ENCODE results near the gene INTU.

Gene INTU

DNA sequence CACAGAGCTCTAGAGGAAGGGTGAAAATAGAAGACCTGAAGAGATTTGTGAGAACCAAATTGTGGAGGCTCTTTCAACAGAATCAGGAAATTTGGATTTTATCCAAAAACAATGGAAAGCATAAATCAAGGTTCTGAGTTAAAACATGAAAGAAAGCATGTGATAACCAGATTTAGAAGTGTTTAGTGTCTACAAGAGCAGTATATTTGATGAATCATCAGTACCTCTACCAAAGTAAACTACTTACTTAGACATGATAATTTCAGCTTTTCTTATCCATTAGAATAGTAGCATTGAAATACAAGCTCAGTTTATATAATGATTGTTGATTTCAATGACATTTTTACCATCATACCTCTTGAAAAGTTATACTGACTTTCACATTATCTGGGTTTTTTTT is 25.9 kb upstream of the INTU start:
- Histone ChIP-seq H4K20me1 (ENCODE audit: insufficient read depth, low read length) (no peaks in the 10 kb centered on the region), H2AFZ (ENCODE audit: low read length) (no peak overlapping the region), H3K27me3 (replicated peaks; ENCODE audit: insufficient read depth, low read length) (no peaks in the 10 kb centered on the region), H3F3A (ENCODE audit: insufficient read depth, low read length) (no peaks in the 10 kb centered on the region), H3K36me3 (replicated peaks; ENCODE audit: insufficient read depth, low read length) (no peaks in the 10 kb centered on the region), H3K79me2 (ENCODE audit: low read length) (no peaks in the 10 kb centered on the region), H3K4me1 (ENCODE audit: low read length) (no peaks in the 10 kb centered on the region), H3K9me2 (replicated peaks; ENCODE audit: insufficient read depth, low read length) (no peaks in the 10 kb centered on the region), H3K9me3 (replicated peaks; ENCODE audit: insufficient read depth, low read length) (no peaks in the 10 kb centered on the region), H3K9ac (ENCODE audit: low read length) (no peak overlapping the region), H3K27ac (ENCODE audit: low read length) (no peak overlapping the region), H3K4me2 (ENCODE audit: low read depth, low read length) (no peak overlapping the region), H3K4me3 (ENCODE audit: low read length) (no peak overlapping the region)
- TF ChIP-seq, protein P1, sequence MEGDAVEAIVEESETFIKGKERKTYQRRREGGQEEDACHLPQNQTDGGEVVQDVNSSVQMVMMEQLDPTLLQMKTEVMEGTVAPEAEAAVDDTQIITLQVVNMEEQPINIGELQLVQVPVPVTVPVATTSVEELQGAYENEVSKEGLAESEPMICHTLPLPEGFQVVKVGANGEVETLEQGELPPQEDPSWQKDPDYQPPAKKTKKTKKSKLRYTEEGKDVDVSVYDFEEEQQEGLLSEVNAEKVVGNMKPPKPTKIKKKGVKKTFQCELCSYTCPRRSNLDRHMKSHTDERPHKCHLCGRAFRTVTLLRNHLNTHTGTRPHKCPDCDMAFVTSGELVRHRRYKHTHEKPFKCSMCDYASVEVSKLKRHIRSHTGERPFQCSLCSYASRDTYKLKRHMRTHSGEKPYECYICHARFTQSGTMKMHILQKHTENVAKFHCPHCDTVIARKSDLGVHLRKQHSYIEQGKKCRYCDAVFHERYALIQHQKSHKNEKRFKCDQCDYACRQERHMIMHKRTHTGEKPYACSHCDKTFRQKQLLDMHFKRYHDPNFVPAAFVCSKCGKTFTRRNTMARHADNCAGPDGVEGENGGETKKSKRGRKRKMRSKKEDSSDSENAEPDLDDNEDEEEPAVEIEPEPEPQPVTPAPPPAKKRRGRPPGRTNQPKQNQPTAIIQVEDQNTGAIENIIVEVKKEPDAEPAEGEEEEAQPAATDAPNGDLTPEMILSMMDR (IDR thresholded peaks at IDR 0.05; ENCODE audit: low read length), result no peak
- TF ChIP-seq EZH2 (optimal IDR thresholded peaks at IDR 0.05; ENCODE audit: low read depth, low read length), result no peak
- no peak for TF ChIP-seq EZH2phosphoT487 (IDR thresholded peaks at IDR 0.05; ENCODE audit: low read length)
- DNase-seq, result no peak

DNA sequence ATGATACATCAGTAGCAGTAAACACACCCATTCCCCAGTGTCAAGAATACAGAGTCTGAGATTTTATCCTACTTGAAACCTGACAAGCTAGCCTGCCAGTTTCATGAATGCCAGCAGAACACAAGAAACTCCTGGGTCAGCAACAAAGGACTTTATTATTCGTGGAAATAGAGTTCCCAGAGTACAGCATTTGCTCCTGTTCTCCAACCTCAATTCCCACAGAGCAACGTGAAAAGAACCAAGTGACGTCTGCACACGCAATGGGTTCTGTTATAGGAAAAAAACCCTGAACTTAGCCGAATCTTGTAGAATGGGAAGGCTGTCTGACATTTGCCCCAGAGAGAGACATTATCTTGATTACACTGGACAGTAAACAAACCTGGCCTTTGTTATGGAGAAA is 23.3 kb upstream of the INTU start:
- no peak overlapping the region for H2AFZ ChIP-seq (ENCODE audit: low read length)
- DNase-seq, result no peak

DNA sequence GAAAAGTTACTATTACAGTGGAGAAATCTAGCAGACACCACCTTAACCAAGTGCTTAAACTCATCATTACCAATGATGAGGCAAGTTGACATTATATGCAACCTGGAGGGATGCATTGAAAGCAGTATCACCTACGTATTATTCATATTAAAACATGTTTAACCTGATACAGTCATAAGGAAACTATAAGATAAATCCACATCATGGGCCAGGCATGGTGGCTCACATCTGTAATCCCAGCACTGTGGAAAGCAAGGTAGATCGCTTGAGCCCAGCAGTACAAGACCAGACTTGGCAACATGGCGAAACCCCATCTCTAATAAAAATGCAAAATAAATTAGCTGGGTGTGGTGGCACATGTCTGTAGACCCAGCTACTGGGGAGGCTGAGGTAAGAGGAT is 22.3 kb upstream of the INTU start:
- Histone ChIP-seq H3K9me2 (replicated peaks; ENCODE audit: insufficient read depth, low read length) (no peaks in the 10 kb centered on the region), H2AFZ (ENCODE audit: low read length) (no peak overlapping the region), H3K9me3 (replicated peaks; ENCODE audit: insufficient read depth, low read length) (no peaks in the 10 kb centered on the region), H3K4me1 (ENCODE audit: low read length) (no peaks in the 10 kb centered on the region), H3K36me3 (replicated peaks; ENCODE audit: insufficient read depth, low read length) (no peaks in the 10 kb centered on the region), H3K4me2 (ENCODE audit: low read depth, low read length) (no peak overlapping the region), H3F3A (ENCODE audit: insufficient read depth, low read length) (no peaks in the 10 kb centered on the region), H3K79me2 (ENCODE audit: low read length) (no peaks in the 10 kb centered on the region), H3K9ac (ENCODE audit: low read length) (no peak overlapping the region), H4K20me1 (ENCODE audit: insufficient read depth, low read length) (no peaks in the 10 kb centered on the region), H3K27ac (ENCODE audit: low read length) (no peak overlapping the region), H3K27me3 (replicated peaks; ENCODE audit: insufficient read depth, low read length) (no peaks in the 10 kb centered on the region), H3K4me3 (ENCODE audit: low read length) (no peak overlapping the region)
- TF ChIP-seq EZH2phosphoT487 (IDR thresholded peaks at IDR 0.05; ENCODE audit: low read length) (no peak), EZH2 (optimal IDR thresholded peaks at IDR 0.05; ENCODE audit: low read depth, low read length) (no peak)
- TF ChIP-seq, protein P1 (IDR thresholded peaks at IDR 0.05; ENCODE audit: low read length), result no peak
- DNase-seq, result no peak

More for the DNA sequence above, 23.3 kb upstream of the INTU start:
- H3K36me3 ChIP-seq (replicated peaks; ENCODE audit: insufficient read depth, low read length), result no peaks in the 10 kb centered on the region
- TF ChIP-seq EZH2phosphoT487 (IDR thresholded peaks at IDR 0.05; ENCODE audit: low read length) (no peak), EZH2 (optimal IDR thresholded peaks at IDR 0.05; ENCODE audit: low read depth, low read length) (no peak)
- TF ChIP-seq, protein P1 (IDR thresholded peaks at IDR 0.05; ENCODE audit: low read length), result no peak
- H3K9me2 ChIP-seq (replicated peaks; ENCODE audit: insufficient read depth, low read length), result no peaks in the 10 kb centered on the region
- no peaks in the 10 kb centered on the region for H4K20me1 ChIP-seq (ENCODE audit: insufficient read depth, low read length)
- H3K27me3 ChIP-seq (replicated peaks; ENCODE audit: insufficient read depth, low read length), result no peaks in the 10 kb centered on the region
- no peak overlapping the region for H3K4me3 ChIP-seq (ENCODE audit: low read length)
- H3F3A ChIP-seq (ENCODE audit: insufficient read depth, low read length), result no peaks in the 10 kb centered on the region
- no peaks in the 10 kb centered on the region for H3K79me2 ChIP-seq (ENCODE audit: low read length)
- no peak overlapping the region for H3K27ac ChIP-seq (ENCODE audit: low read length)
- no peak overlapping the region for H3K4me2 ChIP-seq (ENCODE audit: low read depth, low read length)
- no peaks in the 10 kb centered on the region for H3K4me1 ChIP-seq (ENCODE audit: low read length)
- H3K9ac ChIP-seq (ENCODE audit: low read length), result no peak overlapping the region
- no peaks in the 10 kb centered on the region for H3K9me3 ChIP-seq (replicated peaks; ENCODE audit: insufficient read depth, low read length)
